GM19324 (cell line): ENCODE data around the gene HDGF.
A peak's percentile ranks its signal among the peaks of the same experiment; 100 is the strongest.

Experiments used
- ATAC-seq: cut with Tn5 transposase; IDR thresholded peaks from one replicate; pipeline ENCODE4 v1.9.1; 2021; ENCODE audit warnings: mild to moderate bottlenecking, moderate library complexity; ENCODE audit not compliant: unreplicated experiment, low FRiP score

HDGF gene

DNA sequence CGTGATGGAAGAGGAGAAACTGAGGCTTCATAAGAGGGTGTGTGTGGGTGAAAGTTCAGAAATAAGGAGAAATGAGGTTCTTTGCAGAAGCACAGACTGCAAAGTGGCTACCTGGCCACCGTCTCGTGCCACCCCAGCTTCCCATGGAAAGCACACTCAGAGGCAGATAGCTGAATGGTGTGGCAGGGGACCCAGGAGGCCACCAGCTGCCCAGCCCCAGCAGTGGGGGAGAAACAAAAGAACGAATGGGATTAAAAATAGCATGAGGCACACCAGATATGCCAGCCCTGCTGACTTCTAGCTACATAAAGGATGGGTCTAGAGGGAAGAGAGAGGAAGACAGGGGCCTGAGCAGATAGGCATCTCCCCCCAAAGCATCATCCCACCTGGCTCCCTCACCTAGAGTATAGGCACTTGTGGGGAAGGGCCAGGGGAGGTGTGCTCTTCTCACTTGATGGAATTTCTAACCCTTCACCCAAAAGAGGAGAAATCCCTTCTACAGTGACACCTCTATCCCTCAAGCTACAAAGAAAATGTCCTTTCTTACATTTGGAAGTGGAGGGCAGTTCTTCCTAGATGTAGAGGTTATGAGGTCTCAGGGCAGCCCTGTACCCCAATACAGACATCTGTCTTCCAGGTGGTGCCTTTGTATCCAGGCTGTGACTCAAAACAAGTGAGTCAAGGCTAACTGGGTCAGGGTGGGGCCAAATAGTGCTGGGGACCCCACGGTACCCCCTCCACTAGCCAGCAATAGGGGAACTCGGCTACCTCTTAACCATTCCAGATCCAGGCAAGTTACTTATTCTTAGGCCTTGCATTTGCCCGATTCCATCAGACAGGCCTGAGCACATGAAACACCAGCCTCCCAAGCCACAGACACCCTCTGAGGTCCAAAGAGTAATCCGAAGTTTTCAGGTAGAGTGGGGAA lies 3.5 kb downstream of the HDGF start:
- no peak for ATAC-seq

DNA sequence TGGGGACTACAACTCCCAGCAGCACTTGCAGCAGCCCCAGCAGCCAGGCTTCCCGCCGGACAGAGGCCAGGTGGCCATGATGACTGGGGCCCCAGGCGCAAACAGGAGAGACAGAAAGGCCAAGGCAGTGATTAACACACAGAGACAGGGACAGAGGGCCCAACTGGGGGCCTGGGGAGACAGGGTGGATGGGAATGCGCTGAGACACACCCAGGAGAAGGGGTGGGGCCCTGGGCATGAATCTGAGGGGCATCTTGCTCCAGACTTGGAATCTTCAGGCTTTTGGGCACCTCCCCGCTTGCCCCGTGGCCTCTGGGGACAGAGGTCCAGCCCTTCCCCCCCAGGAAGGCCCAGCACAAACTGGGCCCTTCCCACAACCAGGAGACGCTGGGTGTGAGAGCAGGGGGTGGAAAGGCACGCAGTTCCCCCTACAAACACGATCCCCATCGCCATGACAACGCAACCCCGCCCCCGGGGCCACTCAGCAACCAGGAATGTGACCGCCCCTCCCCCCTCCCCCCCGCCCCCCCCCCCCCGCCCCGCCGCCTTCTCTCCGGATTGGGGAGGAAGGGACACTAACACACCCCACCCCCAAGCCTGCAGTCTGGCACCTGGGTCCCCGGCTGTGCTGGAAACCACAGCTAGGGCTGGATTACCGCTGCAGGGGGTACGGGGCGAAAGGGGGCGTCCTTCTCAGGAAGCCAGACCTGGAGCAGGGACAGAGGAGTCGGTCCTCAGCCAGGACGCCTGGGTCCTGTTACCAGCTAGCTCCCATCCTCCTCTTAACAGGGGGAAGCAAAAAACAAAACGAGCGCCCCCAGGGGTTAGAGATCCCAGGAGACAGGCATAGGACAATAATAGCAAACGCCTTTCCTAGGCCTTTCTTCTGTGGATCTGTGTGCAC lies 4.5 kb downstream of the HDGF start:
- ATAC-seq: no peak

DNA sequence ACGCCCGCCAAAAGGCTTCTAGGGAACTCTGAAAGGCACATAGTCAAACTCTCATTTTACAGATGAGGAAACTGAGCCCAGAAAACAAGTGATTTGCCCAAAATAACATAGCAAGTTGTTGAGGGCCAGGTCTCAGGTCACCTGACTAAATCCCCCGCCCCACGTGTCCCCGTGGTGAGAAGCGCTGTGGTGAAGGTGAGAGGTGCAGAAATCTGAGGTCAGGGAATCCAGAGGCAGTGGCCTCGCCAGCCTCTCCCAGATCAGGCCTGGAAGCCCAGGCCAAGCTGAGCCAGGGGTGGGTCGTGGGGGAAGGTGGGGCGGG lies 5.1 kb downstream of the HDGF start:
- ATAC-seq: no peak

DNA sequence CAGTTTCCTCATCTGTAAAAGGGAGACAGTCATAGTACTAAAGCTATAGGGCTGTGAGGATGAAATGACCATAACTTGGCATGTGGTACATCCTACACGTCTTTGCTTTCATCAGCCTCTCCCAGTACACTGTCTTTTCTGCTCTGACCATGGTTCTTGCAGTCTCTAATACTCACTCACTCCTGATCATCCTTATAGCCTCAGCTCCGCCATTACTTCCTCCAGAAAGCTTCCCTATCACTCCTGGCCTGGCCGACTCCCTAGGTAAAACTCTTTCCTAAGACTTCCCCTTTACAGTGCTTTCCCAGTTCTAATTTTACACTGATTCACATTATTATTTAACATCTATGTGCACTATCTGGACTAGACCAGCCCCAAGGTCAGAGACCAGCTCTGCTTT lies 5.6 kb downstream of the HDGF start:
- ATAC-seq: no peak

DNA sequence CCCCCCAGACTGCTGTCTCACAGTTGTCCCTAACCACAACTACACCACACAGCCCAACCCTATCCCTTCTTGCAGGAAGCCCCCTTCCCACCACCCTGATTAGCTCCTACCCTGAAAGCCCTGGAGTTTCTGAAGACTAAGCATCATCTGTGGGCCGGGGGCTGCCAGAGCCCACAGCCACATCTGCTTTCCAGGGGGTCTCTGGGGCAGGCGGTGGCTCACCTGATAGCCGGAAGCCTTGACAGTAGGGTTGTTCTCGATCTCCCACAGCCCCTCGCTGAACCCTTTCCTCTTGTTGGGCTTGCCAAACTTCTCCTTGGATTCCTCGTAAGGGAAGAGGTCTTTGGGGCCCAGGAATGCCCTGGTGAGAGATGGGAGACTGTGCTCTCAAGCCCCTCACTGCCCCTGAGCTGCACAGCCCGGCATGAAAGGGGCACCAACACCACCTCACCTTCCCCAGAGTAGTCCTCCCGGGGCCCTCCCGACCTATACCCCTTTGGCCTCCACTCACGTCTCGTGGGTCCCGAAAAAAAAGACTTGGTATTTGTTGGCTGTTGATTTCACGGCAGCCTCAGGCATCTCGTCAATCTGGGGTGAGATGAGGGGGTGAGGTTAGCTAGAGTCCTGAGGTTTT lies 6.6 kb downstream of the HDGF start:
- ATAC-seq: no peak

DNA sequence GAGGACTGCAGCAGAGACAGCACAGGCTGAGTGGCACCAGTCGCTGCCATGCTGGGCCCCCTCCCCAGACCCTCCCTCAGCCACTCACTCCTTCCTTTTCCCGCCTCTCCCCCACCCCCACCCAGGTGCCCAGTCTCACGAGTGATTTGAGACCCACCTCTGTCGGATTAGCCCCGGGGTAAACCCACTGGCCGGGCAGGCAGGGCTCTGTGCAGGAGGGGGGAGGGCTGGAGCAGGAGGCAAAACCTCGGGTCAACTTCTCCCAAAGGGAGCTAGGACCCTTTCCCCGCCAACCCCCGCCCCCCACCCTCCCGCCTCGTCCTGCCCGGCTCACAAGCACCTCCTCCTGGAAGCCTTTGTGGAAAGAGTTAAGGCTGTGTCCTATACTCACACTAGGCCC lies 7.1 kb downstream of the HDGF start:
- ATAC-seq: no peak

DNA sequence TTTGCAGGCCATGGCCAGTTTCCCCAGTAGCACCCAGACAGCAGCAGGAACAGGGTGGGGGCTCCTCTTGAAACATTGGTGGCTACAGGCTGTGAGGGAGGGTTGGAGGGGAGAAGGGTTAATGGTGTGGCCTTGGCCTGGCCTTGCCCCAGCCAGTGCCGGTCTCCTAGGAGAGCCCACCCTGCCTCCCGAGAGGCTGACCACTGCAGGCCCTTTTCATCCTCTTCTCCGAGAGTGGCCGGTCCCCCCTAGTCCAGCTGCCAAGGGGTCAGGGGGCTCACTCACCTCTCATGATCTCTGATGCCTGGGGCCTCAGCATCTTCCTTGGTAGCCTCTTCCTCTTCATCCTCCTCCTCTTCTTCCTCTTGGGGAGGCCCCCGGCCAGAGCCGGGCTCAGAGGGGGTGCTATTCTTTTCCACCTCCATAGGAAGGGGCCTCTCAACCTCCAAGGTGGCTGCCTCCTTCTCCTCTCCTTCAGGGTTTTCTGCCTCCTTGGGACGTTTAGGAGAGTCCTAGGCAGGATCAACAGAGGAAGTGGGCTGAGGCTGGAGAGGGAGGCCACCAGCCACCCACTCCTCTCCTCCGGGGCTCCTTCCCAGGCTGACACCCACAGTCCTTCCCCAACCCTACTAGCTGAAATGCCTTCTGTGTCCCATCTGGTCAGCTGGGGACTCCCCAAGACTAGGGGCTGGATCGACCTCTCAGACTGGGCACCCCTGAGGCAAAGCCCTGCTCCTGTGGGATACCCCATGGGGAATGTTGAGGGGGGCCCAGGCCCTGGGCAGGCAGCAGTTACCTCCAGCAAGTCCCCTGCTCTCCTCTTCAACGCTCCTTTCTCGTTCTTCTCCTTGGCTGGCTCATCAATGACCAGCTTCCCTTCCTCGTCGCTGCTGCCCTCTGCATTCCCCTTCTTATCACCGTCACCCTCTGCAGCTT lies 7.8 kb downstream of the HDGF start:
- ATAC-seq: no peak

DNA sequence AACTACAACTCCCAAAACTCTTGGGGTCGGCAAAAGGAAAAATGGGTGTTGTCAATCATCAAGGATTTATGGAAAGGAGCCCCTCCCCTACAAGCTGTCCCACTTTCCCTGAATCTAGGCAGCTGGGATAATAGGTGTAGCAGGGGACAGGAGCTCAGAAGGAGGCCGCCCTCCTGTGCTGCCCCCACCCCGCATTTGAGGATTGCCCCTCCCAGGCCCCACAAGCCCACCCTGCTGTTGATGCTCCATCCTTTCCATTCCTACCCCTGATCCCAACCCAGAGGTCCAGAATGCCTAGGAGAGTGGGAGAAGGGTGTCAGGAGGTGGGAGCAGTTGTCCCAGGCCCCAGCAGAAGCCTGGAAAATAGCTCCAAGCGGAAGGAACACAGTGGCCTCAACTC lies 8.7 kb downstream of the HDGF start:
- ATAC-seq: no peak

DNA sequence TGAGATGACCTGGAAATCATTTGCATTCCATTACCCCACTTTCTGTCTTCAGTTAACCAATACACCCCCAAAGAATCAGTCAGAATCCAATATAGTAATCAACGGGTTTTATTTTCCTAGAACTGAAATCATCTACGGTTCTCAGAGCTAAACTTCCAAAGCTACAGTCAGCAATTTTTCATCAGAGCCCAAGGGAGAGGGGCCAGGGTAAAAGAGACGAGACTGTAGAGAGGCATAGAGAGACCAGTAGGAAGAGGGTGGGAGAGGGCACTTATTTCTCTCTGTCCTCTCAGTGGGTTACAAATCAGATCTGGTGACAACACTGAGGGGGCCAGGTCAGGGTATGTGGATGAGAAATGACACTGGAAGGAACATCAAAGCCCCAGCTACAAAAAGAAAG lies 9.5 kb downstream of the HDGF start:
- ATAC-seq: no peak

DNA sequence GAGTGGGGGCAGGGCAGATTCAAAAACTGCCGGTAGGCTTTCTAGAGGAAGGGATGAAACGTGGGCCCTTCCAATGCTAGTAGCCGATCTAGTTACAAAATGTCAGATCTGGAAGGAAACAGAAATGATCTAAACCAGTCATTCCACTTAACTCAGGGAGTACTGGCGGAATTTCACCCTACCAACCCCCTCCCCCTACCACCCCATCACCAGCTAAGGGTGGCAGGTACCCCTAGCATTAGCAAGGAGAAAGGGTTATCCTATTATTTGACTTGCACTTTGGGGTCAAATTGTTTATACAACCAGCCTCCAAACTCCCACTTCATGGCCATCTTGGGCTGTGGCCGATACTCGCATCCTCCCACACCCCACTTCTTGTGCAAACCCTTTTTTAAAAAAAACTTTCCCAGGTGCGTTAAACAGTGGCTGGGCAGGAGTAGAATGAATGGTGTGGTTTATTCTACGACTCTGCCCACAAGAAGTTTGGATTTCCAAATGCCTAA lies 9.9 kb downstream of the HDGF start:
- peak; percentile 1 for ATAC-seq

DNA sequence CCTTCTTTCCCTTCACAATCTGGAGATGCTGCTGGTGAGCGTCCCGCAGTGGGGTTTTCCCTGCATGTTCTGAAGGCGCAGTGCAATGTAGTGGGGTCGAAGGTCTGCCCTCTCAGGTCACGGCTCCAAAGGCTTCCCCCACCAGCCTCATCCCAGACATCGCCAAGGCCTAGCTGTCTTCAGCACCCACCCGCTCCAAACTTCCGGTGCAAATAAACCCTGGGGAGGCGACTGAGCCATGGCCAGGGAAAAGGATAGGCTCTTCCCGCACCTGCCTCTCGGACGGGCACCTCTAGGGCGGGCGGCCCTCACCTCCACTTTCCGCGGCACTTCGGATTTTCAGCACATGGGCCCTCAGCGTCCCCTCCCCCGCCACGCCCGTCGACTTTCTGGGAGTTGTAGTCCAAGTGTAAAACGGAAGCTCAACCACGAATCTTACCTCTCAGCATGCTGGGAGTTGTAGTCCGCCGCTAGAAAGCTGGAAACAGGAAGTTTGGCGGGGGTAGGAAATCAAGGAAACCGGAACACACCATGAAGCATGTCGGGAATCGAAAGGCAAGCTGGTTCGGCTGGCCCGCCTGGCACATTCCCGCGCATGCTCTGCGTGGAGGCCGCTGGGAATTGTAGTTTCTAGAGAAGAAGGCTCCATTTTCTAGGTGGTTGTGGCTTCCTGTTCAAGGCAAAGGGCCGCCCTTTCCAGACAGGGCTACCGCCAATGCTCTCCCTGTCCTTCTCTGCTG lies 10.6 kb downstream of the HDGF start, which contains the start of gene MRPL24:
Gene MRPL24, minus strand, starts transcription at position 348 of the 740 bp plus-strand sequence. CDS start 2,384 bp downstream, outside the sequence.
- ATAC-seq: peak; percentile 89

DNA sequence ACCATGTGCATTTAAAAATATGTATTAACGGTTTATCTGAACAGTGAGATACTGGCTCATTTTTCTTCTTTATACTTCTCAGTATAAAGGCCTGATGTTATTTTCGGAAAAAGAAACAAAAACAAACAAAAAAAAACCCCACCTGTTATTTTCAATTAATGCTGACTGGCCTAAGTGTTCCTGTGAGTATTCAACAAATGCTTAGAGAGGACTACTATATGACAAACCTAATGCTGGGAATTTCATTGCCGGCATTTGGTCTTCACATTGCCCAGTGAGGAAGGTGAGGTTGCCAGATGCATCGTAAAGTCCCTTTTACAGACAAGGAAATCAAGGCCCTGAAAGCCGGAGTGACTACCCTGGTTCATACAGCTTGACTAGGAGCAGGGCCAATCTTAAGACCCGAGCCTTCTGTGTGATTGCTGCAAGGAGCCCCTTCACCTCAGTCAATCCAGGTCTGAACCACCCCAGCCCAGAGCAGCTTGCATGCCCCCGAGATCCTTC lies 11.2 kb downstream of the HDGF start:
- ATAC-seq: no peak

DNA sequence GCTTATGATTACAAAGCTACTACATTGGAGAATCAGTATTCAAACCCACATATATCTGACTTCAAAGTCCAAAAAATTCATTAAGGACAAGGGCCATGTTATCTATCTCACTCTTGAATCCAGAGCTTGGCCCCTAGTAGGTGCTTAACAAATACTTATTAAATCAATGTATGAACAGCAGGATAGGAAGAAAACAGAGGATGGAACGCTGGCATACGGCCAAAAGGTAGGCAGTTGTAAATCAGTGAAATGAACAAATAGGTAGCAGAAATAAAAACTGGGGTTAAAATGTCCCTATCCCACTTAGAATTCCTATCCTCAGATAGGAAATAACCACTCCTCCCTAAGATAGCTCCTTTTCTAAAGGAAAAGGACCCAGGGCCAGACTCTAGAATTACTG lies 12.6 kb downstream of the HDGF start:
- ATAC-seq: no peak

DNA sequence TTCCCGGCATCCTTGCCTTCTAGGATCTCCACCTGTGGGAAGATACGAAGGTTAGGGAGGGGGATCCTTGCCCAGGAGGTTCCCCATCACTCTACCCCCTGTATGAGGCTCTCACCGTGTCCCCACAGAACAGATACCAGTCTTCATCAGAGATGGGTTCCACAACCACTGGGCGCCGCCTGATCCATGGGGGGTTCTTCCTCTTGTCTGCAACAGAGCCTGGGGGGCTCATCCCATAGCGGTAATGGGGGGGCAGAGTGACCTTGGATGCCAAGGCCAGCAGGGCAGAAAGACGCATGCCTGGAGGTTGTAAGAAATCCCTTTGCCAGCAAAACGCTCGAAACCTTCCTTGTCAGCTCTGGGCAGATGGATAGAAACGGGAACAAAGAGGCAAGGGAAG lies 13.1 kb downstream of the HDGF start:
- ATAC-seq: no peak

DNA sequence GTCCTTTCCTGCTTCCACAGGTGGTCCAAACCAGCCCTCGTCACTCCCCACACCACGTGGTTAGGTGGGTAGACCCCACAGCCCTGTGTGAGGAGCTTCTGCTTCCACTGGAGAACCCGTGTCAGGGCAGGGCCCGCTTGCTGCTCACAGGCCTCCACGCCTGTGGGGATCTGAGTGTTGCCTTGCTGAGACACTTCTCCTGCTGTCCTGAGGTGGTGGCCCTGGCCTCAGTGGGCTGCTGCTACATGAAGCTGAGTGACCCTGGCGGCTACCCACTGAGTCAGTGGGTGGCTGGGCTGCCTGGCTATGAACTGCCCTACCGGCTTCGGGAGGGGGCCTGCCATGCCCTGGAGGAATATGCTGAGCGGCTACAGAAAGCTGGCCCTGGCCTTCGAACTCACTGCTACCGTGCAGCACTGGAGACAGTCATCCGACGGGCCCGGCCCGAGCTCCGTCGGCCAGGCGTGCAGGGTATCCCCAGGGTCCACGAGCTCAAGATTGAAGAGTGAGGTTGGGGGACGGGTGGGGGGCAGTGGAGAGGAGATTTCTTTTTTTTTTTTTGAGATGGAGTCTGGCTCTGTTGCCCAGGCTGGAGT lies 17.4 kb downstream of the HDGF start:
- ATAC-seq: no peak

DNA sequence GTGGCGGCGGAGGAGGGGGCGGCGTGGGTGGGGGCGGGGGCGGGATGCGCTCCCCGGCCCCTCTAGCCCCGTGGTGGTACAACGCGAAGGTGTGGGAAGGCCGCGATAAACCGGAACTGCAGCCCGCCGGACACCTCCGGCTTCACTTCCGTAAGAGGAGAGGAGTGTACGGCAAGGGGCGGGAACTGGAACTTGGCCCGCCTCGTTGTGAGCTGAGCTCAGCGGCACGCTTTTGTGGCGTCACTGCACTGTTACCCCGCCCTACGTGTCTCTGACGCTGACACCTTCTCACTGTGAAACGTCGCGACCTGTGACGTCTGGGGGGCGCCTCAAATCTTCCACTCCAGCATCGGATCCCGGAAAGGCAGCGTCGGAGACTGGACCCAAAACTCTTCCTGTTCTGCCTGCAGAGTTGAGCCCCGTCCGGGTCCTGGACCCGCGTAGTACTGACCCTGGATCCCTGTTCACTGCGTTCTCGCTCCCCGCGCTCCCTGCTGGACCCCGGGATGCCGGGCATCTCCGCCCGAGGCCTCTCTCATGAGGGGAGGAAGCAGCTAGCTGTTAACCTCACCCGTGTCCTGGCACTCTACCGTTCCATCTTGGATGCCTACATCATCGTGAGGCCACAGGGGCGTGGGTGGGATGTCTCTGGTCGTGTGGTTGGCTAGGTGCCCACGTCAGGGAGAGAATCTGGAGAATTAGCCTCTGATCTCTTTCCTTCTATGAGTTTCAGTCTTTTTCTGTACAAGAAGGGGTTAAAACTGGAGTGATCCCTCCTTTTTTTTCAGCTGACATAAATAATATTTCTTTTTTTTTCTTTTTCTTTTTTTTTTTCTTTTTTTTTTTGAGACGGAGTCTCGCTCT lies 22.6 kb downstream of the HDGF start, which contains the start of gene ISG20L2:
Gene ISG20L2, minus strand, starts transcription at position 168 of the 864 bp plus-strand sequence. CDS start 1,114 bp downstream, outside the sequence.
- ATAC-seq: peak; percentile 89

DNA sequence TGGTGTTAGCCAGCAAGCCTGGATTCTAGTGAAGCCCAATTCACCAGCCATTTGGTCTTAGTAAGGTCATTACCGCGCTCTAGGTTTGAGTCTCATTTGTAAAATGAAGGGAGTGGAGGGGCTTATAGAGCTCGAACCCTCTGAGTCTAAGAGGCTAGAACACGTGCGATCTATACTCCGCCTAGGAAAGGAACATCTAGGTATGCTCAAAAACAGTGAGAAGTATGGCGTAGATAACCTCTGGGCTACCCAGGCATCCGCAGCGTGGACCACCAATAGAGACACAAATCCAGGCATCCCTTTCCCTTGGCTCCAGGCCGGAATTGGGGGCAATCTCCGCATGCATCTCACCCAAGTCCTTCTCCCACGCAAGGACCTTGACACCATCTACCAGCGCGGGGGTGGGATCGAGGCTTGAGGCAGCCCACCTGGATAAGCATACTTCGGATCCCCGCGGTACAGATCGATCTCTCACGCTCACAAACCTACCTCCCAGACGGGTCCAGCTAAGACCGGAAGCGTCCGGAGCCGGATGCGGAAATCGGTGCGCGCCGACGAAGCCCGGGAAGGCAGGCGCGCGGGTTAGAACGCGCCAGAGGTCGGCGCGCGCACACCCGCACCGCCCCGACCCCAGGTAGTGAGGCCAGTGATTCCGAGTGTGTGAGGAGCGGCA lies 23.4 kb downstream of the HDGF start, which contains the start of gene METTL25B:
Gene METTL25B, plus strand, starts transcription at position 544 of the 673 bp plus-strand sequence. CDS start 636 bp downstream, outside the sequence.
- ATAC-seq: peak; percentile 74
